22Rv1 (cell line): ENCODE measurements around the gene GAREM1.

ENCODE experiments used
- CTCF ChIP-seq: fragments of 450-650 bp; IDR thresholded peaks from 2 replicates; pipeline ENCODE4 v1.5.1; 2017; ENCODE audit warnings: mild to moderate bottlenecking
- ZFX ChIP-seq: fragments of 450-650 bp; IDR thresholded peaks from 2 replicates; pipeline ENCODE4 v1.6.1; 2017; ENCODE audit warnings: antibody characterized with exemption, borderline replicate concordance

- TF ChIP-seq CTCF (no peak), ZFX (no peak)
These were observed 160.6 kb downstream of the GAREM1 start for GRCh38 chr18:32310101-32310500.
